DMS53 treated with DMSO at 0.1 percent for 48 hours (cell line): ENCODE results near the gene TDG.
"Not testable (repeated sequence)": the region's sequence is repeated elsewhere in the genome, so short reads cannot be mapped to it uniquely, and the experiment has no call there.

Experiments
- DNase-seq: peaks from one replicate; lab custom pipeline; 2025; ENCODE audit not compliant: unreplicated experiment; lab: John Stamatoyannopoulos, UW

TDG gene

GRCh38 chr12:104012331-104012730, 46.7 kb downstream of the TDG start:
- DNase-seq = no peak

- DNase-seq = not testable (repeated sequence)
These were observed 56.2 kb downstream of the TDG start for GRCh38 chr12:104021862-104022261.

- no peak for DNase-seq
These were observed 57.1 kb downstream of the TDG start for GRCh38 chr12:104022786-104023185.

- DNase-seq = no peak
These were observed 58.0 kb downstream of the TDG start for GRCh38 chr12:104023710-104024109.

- DNase-seq = no peak
These were observed 58.7 kb downstream of the TDG start for GRCh38 chr12:104024348-104024747.

- DNase-seq = no peak
These were observed 60.1 kb downstream of the TDG start for GRCh38 chr12:104025771-104026170.

GRCh38 chr12:104026841-104027599, 61.3 kb downstream of the TDG start:
- DNase-seq = no peak

- not testable (repeated sequence) for DNase-seq
These were observed 64.9 kb downstream of the TDG start for GRCh38 chr12:104030596-104030995.

- DNase-seq = not testable (repeated sequence)
These were observed 70.5 kb downstream of the TDG start for GRCh38 chr12:104036143-104036542.
